GM21526 (cell line): ENCODE results near the gene NIP7.

Source experiments
- ATAC-seq: cut with Tn5 transposase; IDR thresholded peaks from one replicate; pipeline ENCODE4 v1.9.1; 2021; ENCODE audit warnings: moderate library complexity; ENCODE audit not compliant: unreplicated experiment, low FRiP score

The NIP7 gene

GRCh38 chr16:69318177-69318910 lies 21.2 kb upstream of the NIP7 start:
- no peak for ATAC-seq

- ATAC-seq, result no peak
Measured at GRCh38 chr16:69318911-69319289, 20.7 kb upstream of the NIP7 start.

GRCh38 chr16:69319381-69319780 lies 20.2 kb upstream of the NIP7 start:
- ATAC-seq, result no peak

GRCh38 chr16:69319826-69320739 lies 19.5 kb upstream of the NIP7 start:
- no peak for ATAC-seq

- no peak for ATAC-seq
Measured at GRCh38 chr16:69320740-69321073, 18.9 kb upstream of the NIP7 start.

GRCh38 chr16:69321080-69321479 lies 18.5 kb upstream of the NIP7 start:
- ATAC-seq, result no peak

GRCh38 chr16:69322343-69322742 lies 17.2 kb upstream of the NIP7 start:
- no peak for ATAC-seq

- no peak for ATAC-seq
Measured at GRCh38 chr16:69323415-69323814, 16.2 kb upstream of the NIP7 start.

- ATAC-seq, result no peak
Measured at GRCh38 chr16:69324013-69324531, 15.5 kb upstream of the NIP7 start.

GRCh38 chr16:69324585-69325253 lies 14.9 kb upstream of the NIP7 start:
- no peak for ATAC-seq

- no peak for ATAC-seq
Measured at GRCh38 chr16:69325784-69326171, 13.8 kb upstream of the NIP7 start.

GRCh38 chr16:69326172-69326873 lies 13.2 kb upstream of the NIP7 start:
- ATAC-seq, result no peak

- ATAC-seq, result no peak
Measured at GRCh38 chr16:69327585-69328310, 11.8 kb upstream of the NIP7 start.

GRCh38 chr16:69328854-69329316 lies 10.7 kb upstream of the NIP7 start:
- ATAC-seq, result no peak

- ATAC-seq, result peak; percentile 20
Measured at GRCh38 chr16:69329369-69330285, 9.9 kb upstream of the NIP7 start.

- ATAC-seq, result peak; percentile 83
Measured at GRCh38 chr16:69330286-69331109, 9.1 kb upstream of the NIP7 start, which contains the start of gene PDF. Gene PDF (minus strand): TSS chr16:69330588. CDS start chr16:69330570, 18 bp downstream.

GRCh38 chr16:69334696-69335095 lies 4.9 kb upstream of the NIP7 start:
- no peak for ATAC-seq
